Chondrocyte (in vitro differentiated cells): ENCODE results near the gene SYT7. TPM values are rescaled to one million over a fixed set of nuclear protein-coding genes. Genes with fewer than 3 reads are reported as not detected.
"Not testable (repeated sequence)": the region's sequence is repeated elsewhere in the genome, so short reads cannot be mapped to it uniquely, and the experiment has no call there.

Experiments
- DNase-seq: peaks from one replicate; pipeline ENCODE4 v3.0.0; 2021; ENCODE audit warnings: mixed read lengths, low spot score
- H3K27ac Mint-ChIP-seq: one replicate; pipeline ENCODE4 v1.8.0; 2021; ENCODE audit warnings: mild to moderate bottlenecking, moderate library complexity, mixed read lengths; ENCODE audit not compliant: unreplicated experiment
- H3K27me3 Mint-ChIP-seq: 2 replicates; pipeline ENCODE4 v1.8.0; 2021; ENCODE audit warnings: low read depth, mixed read lengths
- H3K36me3 Mint-ChIP-seq: 2 replicates; pipeline ENCODE4 v1.8.0; 2021; ENCODE audit warnings: low read depth, mixed read lengths
- H3K4me1 Mint-ChIP-seq: 2 replicates; pipeline ENCODE4 v1.8.0; 2021; ENCODE audit warnings: low read depth, mild to moderate bottlenecking, mixed read lengths
- H3K4me3 Mint-ChIP-seq: one replicate; pipeline ENCODE4 v1.8.0; 2021; ENCODE audit warnings: mild to moderate bottlenecking, moderate library complexity, mixed read lengths; ENCODE audit not compliant: unreplicated experiment
- H3K9me3 Mint-ChIP-seq: 2 replicates; pipeline ENCODE4 v1.8.0; 2021; ENCODE audit warnings: low read depth, mixed read lengths
- microRNA-seq: library from miRNA; unstranded; fragments of <30 nt; microRNA quantifications from one replicate; pipeline ENCODE4 v1.2.0, GENCODE V29; 2020; ENCODE audit warnings: borderline number of aligned reads
- total RNA-seq: library from RNA; stranded (reverse); gene quantifications from 3 replicates; pipeline ENCODE4 v1.2.1, GENCODE V29; 2021
- TF ChIP-seq, protein P1 (sequence below): fragments of 200-600 bp; sonication (generic); IDR thresholded peaks from 2 replicates; pipeline ENCODE4 v1.5.0; 2021; ENCODE audit warnings: antibody characterized with exemption, mild to moderate bottlenecking, moderate library complexity

Gene SYT7
- total RNA-seq, 1 donor from 2014 or later = 1.5 TPM

DNA sequence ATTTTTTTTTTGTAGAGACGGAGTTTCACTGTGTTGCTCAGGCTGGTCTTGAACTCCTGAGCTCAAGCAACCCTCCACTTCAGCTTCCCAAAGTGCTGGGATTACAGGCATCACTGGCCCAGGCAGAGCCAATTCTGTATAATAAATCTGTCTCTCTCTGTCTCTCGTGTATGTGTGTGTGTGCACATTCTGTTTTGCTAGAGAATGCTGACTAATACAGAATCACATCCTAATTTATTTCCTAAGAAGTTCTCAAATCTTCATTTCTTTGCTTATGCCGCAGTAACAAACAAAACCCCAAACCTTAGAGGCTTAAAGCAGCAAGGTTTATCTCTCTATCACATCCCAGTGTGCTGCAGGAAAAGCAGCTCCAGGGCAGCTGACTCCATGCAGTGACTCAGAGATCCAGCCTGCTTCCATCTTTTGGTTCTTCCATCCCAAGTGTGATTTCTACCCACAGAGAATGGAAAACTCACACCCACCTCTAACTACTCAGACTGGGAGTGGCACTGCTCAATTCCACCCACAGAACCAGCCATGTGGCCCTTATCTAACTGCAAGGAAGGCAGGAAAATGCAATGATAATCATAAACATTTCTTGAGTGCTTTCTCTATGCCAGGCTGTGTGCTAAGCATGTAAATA is 107.4 kb downstream of the SYT7 start:
- no peak for DNase-seq
- no peaks in the 10 kb centered on the region for H3K27me3 Mint-ChIP-seq
- peaks cover 16% of the 10 kb centered on the region for H3K36me3 Mint-ChIP-seq
- H3K9me3 Mint-ChIP-seq = peaks cover 5% of the 10 kb centered on the region
- peaks cover 25% of the 10 kb centered on the region for H3K4me1 Mint-ChIP-seq
- TF ChIP-seq, protein P1, sequence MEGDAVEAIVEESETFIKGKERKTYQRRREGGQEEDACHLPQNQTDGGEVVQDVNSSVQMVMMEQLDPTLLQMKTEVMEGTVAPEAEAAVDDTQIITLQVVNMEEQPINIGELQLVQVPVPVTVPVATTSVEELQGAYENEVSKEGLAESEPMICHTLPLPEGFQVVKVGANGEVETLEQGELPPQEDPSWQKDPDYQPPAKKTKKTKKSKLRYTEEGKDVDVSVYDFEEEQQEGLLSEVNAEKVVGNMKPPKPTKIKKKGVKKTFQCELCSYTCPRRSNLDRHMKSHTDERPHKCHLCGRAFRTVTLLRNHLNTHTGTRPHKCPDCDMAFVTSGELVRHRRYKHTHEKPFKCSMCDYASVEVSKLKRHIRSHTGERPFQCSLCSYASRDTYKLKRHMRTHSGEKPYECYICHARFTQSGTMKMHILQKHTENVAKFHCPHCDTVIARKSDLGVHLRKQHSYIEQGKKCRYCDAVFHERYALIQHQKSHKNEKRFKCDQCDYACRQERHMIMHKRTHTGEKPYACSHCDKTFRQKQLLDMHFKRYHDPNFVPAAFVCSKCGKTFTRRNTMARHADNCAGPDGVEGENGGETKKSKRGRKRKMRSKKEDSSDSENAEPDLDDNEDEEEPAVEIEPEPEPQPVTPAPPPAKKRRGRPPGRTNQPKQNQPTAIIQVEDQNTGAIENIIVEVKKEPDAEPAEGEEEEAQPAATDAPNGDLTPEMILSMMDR = no peak
- no peak overlapping the region for H3K4me3 Mint-ChIP-seq
- H3K27ac Mint-ChIP-seq = no peak overlapping the region

DNA sequence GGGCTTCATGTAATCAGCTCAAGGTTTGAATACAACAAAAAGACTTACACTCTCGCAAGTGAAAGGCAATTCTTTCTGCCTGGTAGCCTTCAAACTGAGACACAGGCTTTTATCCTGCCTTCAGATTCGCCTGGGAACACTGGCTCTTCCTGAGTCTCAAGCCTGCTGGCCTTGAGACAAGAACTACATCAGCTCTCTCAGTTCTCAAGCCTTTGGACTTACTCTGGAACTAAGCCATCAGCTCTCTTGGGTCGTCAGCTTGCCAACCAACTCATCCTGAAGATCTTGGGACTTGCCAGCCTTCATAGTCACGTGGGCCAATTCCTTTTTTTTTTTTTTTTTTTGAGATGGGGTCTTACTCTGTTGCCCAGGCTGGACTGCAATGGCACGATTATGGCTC is 108.0 kb downstream of the SYT7 start:
- peaks cover 18% of the 10 kb centered on the region for H3K36me3 Mint-ChIP-seq
- TF ChIP-seq, protein P1 = no peak
- H3K27me3 Mint-ChIP-seq = no peaks in the 10 kb centered on the region
- H3K9me3 Mint-ChIP-seq = peaks cover 5% of the 10 kb centered on the region
- peaks cover 25% of the 10 kb centered on the region for H3K4me1 Mint-ChIP-seq
- H3K27ac Mint-ChIP-seq = peak overlapping the region; percentile 89
- H3K4me3 Mint-ChIP-seq = peak overlapping the region; percentile 6
- no peak for DNase-seq

DNA sequence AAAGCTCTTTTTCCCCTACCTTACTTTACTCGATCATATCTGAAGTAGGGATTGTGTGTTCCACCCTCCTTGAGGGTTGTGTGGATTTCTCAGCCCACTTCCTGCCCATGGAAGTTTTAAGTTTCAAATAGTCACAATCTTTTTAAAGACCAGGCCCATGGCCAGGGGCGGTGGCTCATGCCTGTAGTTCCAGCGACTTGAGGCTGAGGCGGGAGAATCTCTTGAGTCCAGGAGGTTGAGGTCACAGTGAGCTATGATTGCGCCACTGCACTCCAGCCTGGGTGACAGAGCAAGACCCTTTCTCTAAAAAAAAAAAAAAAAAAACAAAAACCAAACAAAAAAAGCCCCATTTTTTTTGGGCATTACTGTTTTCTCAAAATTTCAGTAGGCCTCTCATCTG is 108.6 kb downstream of the SYT7 start:
- H3K27ac Mint-ChIP-seq = peak overlapping the region; percentile 89
- no peak for DNase-seq

DNA sequence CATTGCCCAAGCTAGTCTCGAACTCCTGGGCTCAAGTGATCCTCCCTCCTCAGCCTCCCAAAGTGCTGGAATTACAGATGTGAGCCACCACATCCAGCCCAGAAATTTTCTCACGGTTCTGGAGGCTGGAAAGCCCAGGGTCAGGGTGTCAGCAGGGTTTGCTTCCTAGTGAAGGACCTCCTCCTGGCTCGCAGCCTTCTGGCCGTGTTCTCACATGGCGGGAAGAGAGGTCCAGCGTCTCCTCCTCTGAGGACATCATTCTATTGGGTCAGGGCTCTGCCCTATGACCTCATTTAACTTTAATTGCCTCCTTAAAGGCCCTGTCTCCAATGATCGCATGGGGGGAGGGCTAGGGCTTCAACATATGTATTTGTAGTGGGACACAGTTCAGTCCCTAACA is 112.9 kb downstream of the SYT7 start:
- no peak for DNase-seq
- no peaks in the 10 kb centered on the region for H3K9me3 Mint-ChIP-seq
- no peaks in the 10 kb centered on the region for H3K27me3 Mint-ChIP-seq
- H3K4me3 Mint-ChIP-seq = no peak overlapping the region
- H3K27ac Mint-ChIP-seq = no peak overlapping the region
- peaks cover 15% of the 10 kb centered on the region for H3K4me1 Mint-ChIP-seq
- TF ChIP-seq, protein P1 = no peak
- H3K36me3 Mint-ChIP-seq = peaks cover 9% of the 10 kb centered on the region

More for the DNA sequence above, 108.6 kb downstream of the SYT7 start:
- H3K27me3 Mint-ChIP-seq = no peaks in the 10 kb centered on the region
- TF ChIP-seq, protein P1 = no peak
- peaks cover 28% of the 10 kb centered on the region for H3K4me1 Mint-ChIP-seq
- H3K9me3 Mint-ChIP-seq = peaks cover 5% of the 10 kb centered on the region
- H3K4me3 Mint-ChIP-seq = no peak overlapping the region
- peaks cover 18% of the 10 kb centered on the region for H3K36me3 Mint-ChIP-seq

DNA sequence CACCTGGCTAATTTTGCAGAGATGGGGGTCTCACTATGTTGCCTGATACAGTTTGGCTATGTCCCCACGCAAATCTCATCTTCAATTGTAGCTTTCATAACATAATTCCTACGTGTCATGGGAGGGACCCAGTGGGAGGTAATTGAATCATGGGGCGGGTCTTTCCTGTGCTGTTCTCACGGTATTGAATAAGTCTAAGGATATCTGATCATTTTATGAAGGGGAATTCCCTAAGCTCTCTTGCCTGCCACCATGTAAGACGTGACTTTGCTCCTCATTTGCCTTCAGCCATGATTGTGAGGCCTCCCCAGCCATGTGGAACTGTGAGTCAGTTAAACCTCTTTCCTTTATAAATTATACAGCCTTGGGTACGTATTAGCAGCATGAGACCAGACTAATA is 113.3 kb downstream of the SYT7 start:
- not testable (repeated sequence) for H3K27me3 Mint-ChIP-seq, H3K4me3 Mint-ChIP-seq, H3K27ac Mint-ChIP-seq, DNase-seq, H3K9me3 Mint-ChIP-seq, H3K36me3 Mint-ChIP-seq
- peaks cover 11% of the 10 kb centered on the region for H3K4me1 Mint-ChIP-seq

Small RNA genes within 50 kb of the gene (microRNA-seq; reads per million reads assigned to microRNA genes)
- gene MIR4488 = not detected

Other genes with a start within 250 kb of the SYT7 start
- gene DDB1, start 248.0 kb downstream of the SYT7 start, total RNA-seq = 188 to 264 TPM (median 194 TPM) in 3 replicates
- gene TKFC, start 247.8 kb downstream of the SYT7 start, total RNA-seq = 31.9 to 41.4 TPM (median 32.2 TPM) in 3 replicates
- 40.8 to 60.0 TPM (median 41.4 TPM) in 3 replicates for gene CYB561A3, start 219.2 kb downstream of the SYT7 start, total RNA-seq
- 39.2 to 60.0 TPM (median 46.7 TPM) in 3 replicates for gene TMEM138, start 218.7 kb downstream of the SYT7 start, total RNA-seq
- 9.3 to 14.4 TPM (median 9.8 TPM) in 3 replicates for gene TMEM216, start 188.5 kb downstream of the SYT7 start, total RNA-seq
- gene CPSF7, start 151.1 kb downstream of the SYT7 start, total RNA-seq = 61.2 to 66.2 TPM (median 65.0 TPM) in 3 replicates
- 33.8 to 34.8 TPM (median 34.5 TPM) in 3 replicates for gene SDHAF2, start 151.0 kb downstream of the SYT7 start, total RNA-seq
- 0.10 TPM in 1 of 3 replicates, not detected in the others for gene LRRC10B, start 72.3 kb downstream of the SYT7 start, total RNA-seq
- 2.8 to 5.5 TPM (median 4.8 TPM) in 3 replicates for gene DAGLA, start 99.3 kb upstream of the SYT7 start, total RNA-seq
- gene MYRF, start 171.6 kb upstream of the SYT7 start, total RNA-seq = 1.6 to 1.7 TPM in 2 of 3 replicates, not detected in the other
- 103 to 133 TPM (median 106 TPM) in 3 replicates for gene TMEM258, start 211.5 kb upstream of the SYT7 start, total RNA-seq
- 12.6 to 27.1 TPM (median 13.2 TPM) in 3 replicates for gene FEN1, start 211.8 kb upstream of the SYT7 start, total RNA-seq
- gene FADS1, start 235.9 kb upstream of the SYT7 start, total RNA-seq = 72.6 to 95.5 TPM (median 74.6 TPM) in 3 replicates
- 202 to 315 TPM (median 297 TPM) in 3 replicates for gene FADS2, start 247.2 kb upstream of the SYT7 start, total RNA-seq